Activated T-cell treated with anti-CD3 and anti-CD28 coated beads for 48 hours (primary cell): Measurements from ENCODE around the gene FZD10.

Experiments used
- DNase-seq: peaks from one replicate; pipeline ENCODE4 v3.0.0-alpha.2; 2020; ENCODE audit warnings: low read depth

Gene FZD10

GRCh38 chr12:130162267-130162666, at the start of gene FZD10:
FZD10 (plus strand) TSS chr12:130162464; CDS start chr12:130162943, 479 bp downstream.
- peak; percentile 31 for DNase-seq

- DNase-seq = no peak
Observed at GRCh38 chr12:130114952-130115351, 47.3 kb upstream of the FZD10 start.

GRCh38 chr12:130115646-130116045, 46.6 kb upstream of the FZD10 start:
- DNase-seq = no peak

GRCh38 chr12:130116791-130117190, 45.5 kb upstream of the FZD10 start:
- DNase-seq = no peak

GRCh38 chr12:130117233-130117632, 45.0 kb upstream of the FZD10 start:
- no peak for DNase-seq

- DNase-seq = no peak
Observed at GRCh38 chr12:130117701-130118100, 44.6 kb upstream of the FZD10 start.

GRCh38 chr12:130118181-130118580, 44.1 kb upstream of the FZD10 start:
- DNase-seq = no peak

- no peak for DNase-seq
Observed at GRCh38 chr12:130119241-130119861, 42.9 kb upstream of the FZD10 start.

GRCh38 chr12:130120012-130120805, 42.1 kb upstream of the FZD10 start:
- DNase-seq = no peak

- no peak for DNase-seq
Observed at GRCh38 chr12:130121226-130122000, 40.9 kb upstream of the FZD10 start.

- DNase-seq = no peak
Observed at GRCh38 chr12:130122356-130122755, 39.9 kb upstream of the FZD10 start.

GRCh38 chr12:130124106-130124505, 38.2 kb upstream of the FZD10 start:
- no peak for DNase-seq

- no peak for DNase-seq
Observed at GRCh38 chr12:130124605-130125244, 37.5 kb upstream of the FZD10 start.

GRCh38 chr12:130126023-130126432, 36.2 kb upstream of the FZD10 start:
- no peak for DNase-seq

- no peak for DNase-seq
Observed at GRCh38 chr12:130127532-130127911, 34.7 kb upstream of the FZD10 start.

GRCh38 chr12:130127912-130128789, 34.1 kb upstream of the FZD10 start:
- no peak for DNase-seq

GRCh38 chr12:130128790-130129735, 33.2 kb upstream of the FZD10 start:
- no peak for DNase-seq

- DNase-seq = no peak
Observed at GRCh38 chr12:130130346-130130745, 31.9 kb upstream of the FZD10 start.

- DNase-seq = no peak
Observed at GRCh38 chr12:130131025-130131424, 31.2 kb upstream of the FZD10 start.

- no peak for DNase-seq
Observed at GRCh38 chr12:130131801-130132200, 30.5 kb upstream of the FZD10 start.
